ENCODE results near the gene PHETA1.

Gene PHETA1

DNA sequence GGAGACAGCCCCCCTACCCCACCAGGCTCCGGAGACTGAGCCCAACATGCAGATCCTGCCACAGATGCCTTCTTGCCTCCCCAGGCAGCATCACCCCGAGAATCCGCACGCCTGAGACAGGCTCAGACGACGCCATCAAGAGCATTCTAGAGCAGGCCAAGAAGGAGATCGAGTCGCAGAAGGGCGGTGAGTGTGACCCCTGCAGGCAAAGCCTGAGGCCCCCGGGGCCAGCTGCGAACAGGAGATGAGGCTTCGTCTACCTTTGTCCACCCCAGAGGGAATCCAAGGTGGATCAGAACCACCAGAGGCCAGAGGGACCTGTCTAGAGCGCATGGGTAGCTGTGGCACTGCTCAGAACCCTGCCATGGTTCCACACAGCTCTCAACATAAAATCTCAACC lies 56.9 kb downstream of the PHETA1 start:
- no peaks in the 10 kb centered on the region for H3K27me3 ChIP-seq (ENCODE audit: insufficient read depth, low read length)
- no peak overlapping the region for H3K4me3 ChIP-seq (ENCODE audit: low read length)
- H3K4me1 ChIP-seq (ENCODE audit: insufficient read depth, low read length): no peaks in the 10 kb centered on the region
- H3K36me3 ChIP-seq (ENCODE audit: insufficient read depth, low read length): no peaks in the 10 kb centered on the region
- peaks cover 2% of the 10 kb centered on the region for H3K9me3 ChIP-seq (ENCODE audit: low read length)
- no peak overlapping the region for H2AFZ ChIP-seq (ENCODE audit: low read depth, low read length)

- no peaks in the 10 kb centered on the region for H3K4me1 ChIP-seq (ENCODE audit: insufficient read depth, low read length)
- no peaks in the 10 kb centered on the region for H3K36me3 ChIP-seq (ENCODE audit: insufficient read depth, low read length)
- H2AFZ ChIP-seq (ENCODE audit: low read depth, low read length): no peak overlapping the region
- peaks cover 2% of the 10 kb centered on the region for H3K9me3 ChIP-seq (ENCODE audit: low read length)
- no peaks in the 10 kb centered on the region for H3K27me3 ChIP-seq (ENCODE audit: insufficient read depth, low read length)
- no peak overlapping the region for H3K4me3 ChIP-seq (ENCODE audit: low read length)
Measured at GRCh38 chr12:111311011-111311410, 57.9 kb downstream of the PHETA1 start.
